GM18498 (cell line): ENCODE measurements around the gene SNX33.
"Not testable (repeated sequence)": the region's sequence is repeated elsewhere in the genome, so short reads cannot be mapped to it uniquely, and the experiment has no call there.

Experiments used
- ATAC-seq: cut with Tn5 transposase; IDR thresholded peaks from one replicate; pipeline ENCODE4 v1.9.1; 2021; ENCODE audit warnings: mild to moderate bottlenecking, moderate library complexity; ENCODE audit not compliant: unreplicated experiment

Gene SNX33

DNA sequence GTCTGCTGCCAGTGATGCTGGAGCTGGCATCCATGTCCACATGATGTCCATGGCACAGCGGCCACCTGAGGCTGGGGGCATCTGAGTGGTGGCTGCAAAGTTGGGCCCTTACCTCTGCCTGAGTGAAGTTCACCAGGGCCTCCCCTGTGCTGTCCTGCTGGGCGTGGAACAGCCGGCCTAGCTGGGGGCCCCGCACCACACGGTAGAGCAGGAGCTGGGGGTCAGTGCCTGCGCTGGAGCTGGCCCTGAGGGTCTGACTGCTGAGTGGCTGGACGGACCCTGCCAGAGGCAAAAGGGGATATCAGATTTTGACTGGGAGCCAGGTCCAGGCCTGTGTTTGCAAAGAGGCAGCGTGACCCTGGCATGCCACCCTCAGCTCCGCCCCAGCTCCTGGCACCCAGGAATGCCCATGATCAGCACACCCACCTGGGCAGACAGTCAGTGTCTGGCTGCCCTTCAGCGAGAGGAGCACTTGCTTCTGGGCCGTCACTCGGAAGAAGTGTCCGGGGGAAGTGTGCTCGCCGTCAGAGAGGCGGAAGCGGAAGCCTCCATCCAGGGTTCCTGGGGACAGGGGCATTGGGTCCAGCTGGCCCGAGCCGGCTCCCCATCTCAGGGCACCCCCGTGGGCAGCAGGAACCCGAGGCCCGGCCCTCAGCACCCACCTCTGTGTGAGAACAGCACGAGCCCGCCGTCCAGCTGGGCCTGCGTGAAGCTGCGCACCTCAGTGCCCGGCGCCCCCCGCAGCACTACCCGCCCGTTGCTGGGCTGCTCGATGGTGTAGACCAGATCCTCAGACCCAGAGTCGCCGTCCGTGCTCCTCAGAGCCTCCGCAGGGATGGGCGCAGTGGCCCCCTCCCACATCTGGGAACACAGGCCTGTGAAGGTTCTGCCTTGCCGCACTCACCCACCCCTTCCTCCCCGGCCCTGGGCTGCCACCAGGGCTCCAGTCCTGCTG lies 34.7 kb downstream of the SNX33 start:
- ATAC-seq, result no peak

DNA sequence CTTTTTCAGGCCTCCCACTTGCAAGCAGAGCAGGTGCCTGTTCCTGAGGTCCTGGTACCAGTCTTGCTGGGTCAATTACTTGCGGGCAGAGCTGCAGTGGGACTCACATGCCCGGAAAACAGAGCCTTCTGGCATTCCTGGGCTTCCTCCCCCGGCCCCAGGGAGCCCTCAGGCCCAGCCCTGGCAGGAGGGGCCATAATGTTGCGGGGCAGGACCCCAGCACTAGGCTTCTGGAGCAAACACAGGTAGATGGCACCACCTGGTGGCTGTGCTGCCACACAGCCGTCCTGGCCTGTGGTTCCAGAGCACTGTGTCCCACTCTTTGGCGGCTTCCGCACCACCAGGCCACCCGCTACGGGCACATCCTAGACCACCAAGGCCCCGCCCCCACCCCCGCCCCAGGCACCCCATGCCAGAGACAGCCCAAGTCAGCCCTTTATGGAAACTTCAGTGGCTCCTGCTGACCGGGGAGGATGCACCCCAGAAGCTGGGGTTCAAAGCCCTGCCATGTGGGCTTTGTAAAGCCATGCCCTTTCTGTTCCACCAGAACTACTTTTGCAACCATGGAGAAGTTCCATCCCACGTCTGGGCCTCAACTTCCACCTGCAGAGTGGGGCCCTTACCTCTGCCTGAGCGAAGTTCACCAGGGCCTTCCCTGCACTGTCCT lies 36.1 kb downstream of the SNX33 start:
- not testable (repeated sequence) for ATAC-seq

GRCh38 chr15:75684648-75685047 lies 36.9 kb downstream of the SNX33 start:
- ATAC-seq, result no peak

- ATAC-seq, result no peak
Observed at GRCh38 chr15:75685195-75685594, 37.5 kb downstream of the SNX33 start.

DNA sequence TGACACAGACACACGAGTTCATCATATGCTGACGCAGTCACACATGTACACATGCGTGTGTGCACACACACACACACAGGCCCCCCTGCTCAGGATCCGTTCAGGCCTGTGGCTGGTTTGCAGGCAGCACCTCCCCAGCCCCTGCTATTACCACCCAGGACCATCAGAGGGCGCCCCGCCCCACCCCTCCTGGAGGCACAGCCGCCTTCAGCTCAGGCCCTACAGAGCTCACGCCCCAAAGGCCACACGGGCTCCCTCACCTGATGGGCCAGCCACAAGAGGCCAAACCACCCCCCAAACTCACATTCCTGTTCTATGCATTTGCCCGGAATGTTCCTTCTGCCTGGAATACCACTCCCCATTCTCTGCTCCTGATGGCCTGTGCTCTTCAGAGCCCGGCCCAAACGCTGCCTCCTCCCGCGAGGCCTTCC lies 38.5 kb downstream of the SNX33 start:
- not testable (repeated sequence) for ATAC-seq

GRCh38 chr15:75687486-75688277 lies 40.0 kb downstream of the SNX33 start:
- no peak for ATAC-seq

GRCh38 chr15:75688278-75688557 lies 40.5 kb downstream of the SNX33 start:
- no peak for ATAC-seq

DNA sequence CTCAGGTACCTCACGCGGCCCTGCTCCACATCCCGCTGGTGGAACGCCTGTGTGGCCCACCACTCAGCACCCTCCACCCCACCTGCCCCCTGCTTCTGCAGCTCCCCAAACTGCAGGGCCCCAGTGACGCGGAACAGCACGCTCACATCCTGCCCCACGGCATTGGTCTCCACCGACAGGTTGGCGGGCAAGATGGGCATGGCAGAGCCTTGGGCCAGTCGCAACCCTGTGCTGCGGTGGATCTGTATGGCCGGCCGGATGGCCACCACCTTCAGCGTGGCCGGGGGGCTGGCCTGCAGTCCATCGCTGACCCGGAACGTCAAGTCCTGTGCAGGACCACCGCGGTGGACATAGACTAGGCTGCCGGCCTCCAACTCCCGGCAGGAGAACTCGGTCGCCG lies 41.1 kb downstream of the SNX33 start:
- no peak for ATAC-seq

GRCh38 chr15:75689429-75689828 lies 41.7 kb downstream of the SNX33 start:
- not testable (repeated sequence) for ATAC-seq

- ATAC-seq, result not testable (repeated sequence)
Observed at GRCh38 chr15:75692311-75692710, 44.6 kb downstream of the SNX33 start.

DNA sequence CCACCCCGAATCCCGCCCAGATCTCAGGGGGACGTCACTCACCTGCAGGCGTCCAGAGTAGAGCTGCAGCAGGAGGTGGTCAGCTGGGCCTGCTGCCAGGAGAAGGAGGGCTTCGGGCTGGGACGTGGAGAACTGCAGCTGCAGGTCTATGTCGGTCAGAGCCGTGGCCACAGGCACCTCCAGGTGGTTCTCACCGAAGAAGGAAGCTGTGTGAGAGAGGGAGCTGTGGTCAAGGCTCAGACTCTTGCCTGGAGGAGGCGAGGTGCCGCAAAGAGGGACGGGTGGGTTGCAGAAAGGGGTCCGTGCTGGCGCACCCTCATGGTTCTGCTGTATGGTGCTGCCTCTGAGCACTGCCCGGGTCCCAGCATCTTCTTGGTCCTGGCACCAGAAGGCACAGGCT lies 45.3 kb downstream of the SNX33 start:
- ATAC-seq, result not testable (repeated sequence)

- ATAC-seq, result no peak
Observed at GRCh38 chr15:75693501-75694240, 46.0 kb downstream of the SNX33 start.

- ATAC-seq, result no peak
Observed at GRCh38 chr15:75694241-75695182, 46.8 kb downstream of the SNX33 start.

DNA sequence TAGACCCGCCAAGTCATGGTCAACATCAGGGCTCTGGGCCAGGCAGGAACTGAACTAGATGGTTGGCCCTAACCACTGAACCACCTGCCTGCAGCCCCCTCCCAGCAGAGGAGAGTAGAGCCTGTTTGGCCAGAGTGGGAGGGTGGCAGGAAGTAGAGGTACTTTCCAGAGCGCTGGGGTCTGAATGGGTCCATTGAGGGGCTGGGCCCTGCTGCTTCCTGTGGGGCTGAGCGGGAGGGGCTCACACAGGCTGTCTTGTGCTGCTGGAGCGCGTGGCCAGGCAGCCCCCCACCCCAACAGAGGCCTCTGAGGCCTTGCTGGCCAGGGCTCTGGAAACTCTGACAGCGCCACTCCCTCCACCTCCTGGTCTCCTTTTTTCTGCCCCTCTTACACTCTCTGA lies 47.5 kb downstream of the SNX33 start:
- ATAC-seq, result no peak

- ATAC-seq, result no peak
Observed at GRCh38 chr15:75695634-75696310, 48.1 kb downstream of the SNX33 start.

- ATAC-seq, result no peak
Observed at GRCh38 chr15:75696311-75696720, 48.6 kb downstream of the SNX33 start.

GRCh38 chr15:75696854-75697259 lies 49.1 kb downstream of the SNX33 start:
- no peak for ATAC-seq

GRCh38 chr15:75697523-75697922 lies 49.8 kb downstream of the SNX33 start:
- ATAC-seq, result no peak
